ENCODE results near the gene H6PD.

The H6PD gene

GRCh38 chr1:9224664-9225410 is 9.7 kb upstream of the H6PD start:
- H3K27me3 Mint-ChIP-seq = peaks cover 6% of the 10 kb centered on the region
- peaks cover 7% of the 10 kb centered on the region for H3K9me3 Mint-ChIP-seq
- intact Hi-C loops (cut with micrococcal nuclease) = no loop called here
- H3K4me1 Mint-ChIP-seq (ENCODE audit: low read depth) = peaks cover 18% of the 10 kb centered on the region
- H3K4me3 Mint-ChIP-seq = no peak overlapping the region
- H3K36me3 Mint-ChIP-seq (ENCODE audit: low read depth) = no peaks in the 10 kb centered on the region
- H3K27ac Mint-ChIP-seq = no peak overlapping the region

DNA sequence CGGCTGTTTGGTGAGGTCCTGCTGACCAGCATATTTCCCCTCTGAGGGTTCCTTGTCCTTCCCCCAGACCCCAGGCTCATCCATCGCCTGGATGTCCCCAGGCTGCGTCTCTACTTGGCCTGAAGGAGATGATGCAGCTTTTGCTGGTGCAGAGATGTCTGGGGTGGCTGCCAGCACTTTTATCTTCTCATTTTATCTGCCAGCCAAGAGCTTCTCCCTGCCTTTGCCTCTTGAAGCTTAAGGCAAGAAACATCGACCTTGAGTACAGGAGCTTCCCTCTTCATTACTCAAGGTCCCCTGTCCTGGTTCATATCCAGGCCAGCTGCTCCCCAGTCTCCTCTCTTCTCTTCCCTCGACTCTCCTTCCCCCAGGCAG is 9.2 kb upstream of the H6PD start:
- no peak overlapping the region for H3K4me3 Mint-ChIP-seq
- peaks cover 6% of the 10 kb centered on the region for H3K27me3 Mint-ChIP-seq
- H3K36me3 Mint-ChIP-seq (ENCODE audit: low read depth) = no peaks in the 10 kb centered on the region
- intact Hi-C loops (cut with micrococcal nuclease) = no loop called here
- peaks cover 7% of the 10 kb centered on the region for H3K9me3 Mint-ChIP-seq
- peaks cover 18% of the 10 kb centered on the region for H3K4me1 Mint-ChIP-seq (ENCODE audit: low read depth)
- no peak overlapping the region for H3K27ac Mint-ChIP-seq

GRCh38 chr1:9228609-9229008 is 6.0 kb upstream of the H6PD start:
- no peaks in the 10 kb centered on the region for H3K36me3 Mint-ChIP-seq (ENCODE audit: low read depth)
- H3K27me3 Mint-ChIP-seq = peaks cover 6% of the 10 kb centered on the region
- H3K4me3 Mint-ChIP-seq = no peak overlapping the region
- H3K4me1 Mint-ChIP-seq (ENCODE audit: low read depth) = peaks cover 26% of the 10 kb centered on the region
- H3K27ac Mint-ChIP-seq = no peak overlapping the region
- peaks cover 4% of the 10 kb centered on the region for H3K9me3 Mint-ChIP-seq
- intact Hi-C loops (cut with micrococcal nuclease) = no loop called here

DNA sequence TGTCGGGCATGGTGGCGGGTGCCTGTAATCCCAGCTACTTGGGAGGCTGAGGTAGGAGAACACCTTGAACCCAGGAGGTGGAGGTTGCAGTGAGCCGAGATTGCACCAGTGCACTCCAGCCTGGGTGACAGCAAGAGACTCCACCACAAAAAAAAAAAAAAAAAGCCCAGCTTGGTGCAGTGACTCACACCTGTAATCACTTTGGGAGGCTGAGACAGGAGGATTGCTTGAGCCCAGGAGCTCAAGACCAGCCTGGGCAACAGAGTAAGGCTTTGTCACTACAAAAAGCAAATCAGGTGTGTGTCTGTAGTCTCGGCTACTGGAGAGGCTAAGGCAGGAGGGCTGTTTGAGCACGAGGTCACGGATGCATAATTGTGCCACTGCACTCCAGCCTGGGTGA is 5.0 kb upstream of the H6PD start:
- Mint-ChIP-seq H3K27ac (no peak overlapping the region), H3K4me1 (ENCODE audit: low read depth) (peaks cover 29% of the 10 kb centered on the region), H3K27me3 (peaks cover 6% of the 10 kb centered on the region), H3K36me3 (ENCODE audit: low read depth) (no peaks in the 10 kb centered on the region), H3K4me3 (no peak overlapping the region), H3K9me3 (no peaks in the 10 kb centered on the region)
- intact Hi-C loops (cut with micrococcal nuclease) = no loop called here

GRCh38 chr1:9230869-9231533 is 3.6 kb upstream of the H6PD start:
- Mint-ChIP-seq H3K4me3 (no peak overlapping the region), H3K27me3 (peaks cover under 1% of the 10 kb centered on the region), H3K9me3 (no peaks in the 10 kb centered on the region), H3K36me3 (ENCODE audit: low read depth) (no peaks in the 10 kb centered on the region), H3K4me1 (ENCODE audit: low read depth) (peaks cover 35% of the 10 kb centered on the region), H3K27ac (no peak overlapping the region)
- intact Hi-C loops (cut with micrococcal nuclease) = no loop called here

- Mint-ChIP-seq H3K9me3 (no peaks in the 10 kb centered on the region), H3K4me3 (no peak overlapping the region), H3K36me3 (ENCODE audit: low read depth) (no peaks in the 10 kb centered on the region), H3K27me3 (no peaks in the 10 kb centered on the region), H3K27ac (no peak overlapping the region), H3K4me1 (ENCODE audit: low read depth) (peaks cover 43% of the 10 kb centered on the region)
- intact Hi-C loops (cut with micrococcal nuclease) = no loop called here
These were observed 2.8 kb upstream of the H6PD start for GRCh38 chr1:9231648-9232332.

DNA sequence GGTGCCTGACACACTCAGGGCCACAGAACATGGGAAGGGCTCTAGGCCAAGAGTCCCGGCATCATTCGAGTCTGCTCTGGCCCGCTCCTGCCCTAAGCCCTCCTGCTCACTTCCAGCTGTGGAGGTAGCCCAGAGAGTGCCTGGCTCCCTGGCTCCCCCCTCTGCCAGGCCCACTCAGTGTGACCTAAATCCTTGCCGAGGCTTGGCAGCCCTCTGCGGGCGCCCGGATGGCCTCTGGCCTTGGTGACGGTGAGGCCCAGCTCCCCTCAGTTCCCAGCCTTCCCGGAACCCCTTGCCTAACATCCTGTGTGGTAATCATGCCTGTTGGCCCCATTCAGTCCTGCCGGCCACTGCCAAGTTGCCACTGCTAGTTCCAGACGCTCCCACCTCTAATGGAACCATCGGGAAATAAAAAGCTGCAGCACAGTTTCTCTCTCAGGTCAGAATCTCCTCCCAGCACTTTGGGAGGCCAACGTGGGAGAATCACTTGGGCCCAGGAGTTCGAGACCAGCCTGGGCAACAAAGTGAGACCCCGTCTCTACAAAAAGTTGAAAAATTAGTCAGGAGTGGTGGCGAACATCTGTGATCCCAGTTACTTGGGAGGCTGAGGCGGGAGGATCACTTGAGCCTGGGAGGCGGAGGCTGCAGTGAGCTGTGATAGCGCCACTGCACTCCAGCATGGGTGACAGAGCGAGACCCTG is 1.2 kb upstream of the H6PD start:
- intact Hi-C loops (cut with micrococcal nuclease) = no loop called here
- H3K9me3 Mint-ChIP-seq = no peaks in the 10 kb centered on the region
- H3K4me1 Mint-ChIP-seq (ENCODE audit: low read depth) = peaks cover 57% of the 10 kb centered on the region
- H3K27me3 Mint-ChIP-seq = no peaks in the 10 kb centered on the region
- peak overlapping the region; percentile 95 for H3K27ac Mint-ChIP-seq
- H3K36me3 Mint-ChIP-seq (ENCODE audit: low read depth) = no peaks in the 10 kb centered on the region
- peak overlapping the region; percentile 13 for H3K4me3 Mint-ChIP-seq

DNA sequence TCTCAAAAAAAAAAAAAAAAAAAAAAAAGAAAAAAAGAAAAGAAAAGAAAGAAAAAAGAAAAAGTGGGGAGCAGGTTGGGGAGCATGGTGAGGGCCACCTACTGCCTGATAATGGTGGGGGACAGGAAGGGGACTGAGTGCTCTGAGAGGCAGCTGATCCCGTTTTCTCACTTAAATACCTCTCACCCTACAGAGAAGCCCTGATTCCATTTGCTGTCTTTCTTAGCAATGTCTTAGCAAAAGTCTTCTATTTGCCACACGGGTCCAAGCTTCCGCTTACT is 692 bp upstream of the H6PD start:
- Mint-ChIP-seq H3K27ac (peak overlapping the region; percentile 95), H3K9me3 (no peaks in the 10 kb centered on the region), H3K4me1 (ENCODE audit: low read depth) (peaks cover 57% of the 10 kb centered on the region), H3K27me3 (no peaks in the 10 kb centered on the region), H3K4me3 (peak overlapping the region; percentile 88), H3K36me3 (ENCODE audit: low read depth) (no peaks in the 10 kb centered on the region)
- intact Hi-C loops (cut with micrococcal nuclease) = no loop called here

DNA sequence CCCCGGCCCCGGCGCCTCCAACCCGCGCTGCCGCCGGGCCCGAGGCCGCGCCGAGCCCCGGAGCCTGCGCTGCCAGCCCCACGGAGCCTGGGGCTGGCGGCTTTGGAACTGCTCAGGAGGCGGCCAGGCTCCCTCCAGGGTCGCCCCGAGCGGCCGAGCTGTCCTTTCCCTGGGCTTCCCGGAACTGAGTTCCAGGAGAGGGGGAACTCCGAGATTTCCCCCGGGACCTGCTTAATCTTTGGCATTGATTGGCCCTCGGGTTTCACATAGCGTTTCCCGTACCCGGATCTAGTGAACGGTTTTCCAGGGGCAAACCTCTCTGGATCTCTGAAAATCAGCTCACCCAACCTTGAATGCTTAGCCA is 504 bp downstream of the H6PD start:
- H3K9me3 Mint-ChIP-seq = no peaks in the 10 kb centered on the region
- intact Hi-C loops (cut with micrococcal nuclease) = no loop called here
- H3K27ac Mint-ChIP-seq = peak overlapping the region; percentile 95
- no peaks in the 10 kb centered on the region for H3K27me3 Mint-ChIP-seq
- peak overlapping the region; percentile 77 for H3K4me3 Mint-ChIP-seq
- peaks cover 66% of the 10 kb centered on the region for H3K4me1 Mint-ChIP-seq (ENCODE audit: low read depth)
- no peaks in the 10 kb centered on the region for H3K36me3 Mint-ChIP-seq (ENCODE audit: low read depth)

- Mint-ChIP-seq H3K27me3 (no peaks in the 10 kb centered on the region), H3K27ac (peak overlapping the region; percentile 95), H3K4me3 (peak overlapping the region; percentile 77), H3K36me3 (ENCODE audit: low read depth) (peaks cover 3% of the 10 kb centered on the region), H3K9me3 (no peaks in the 10 kb centered on the region), H3K4me1 (ENCODE audit: low read depth) (peaks cover 70% of the 10 kb centered on the region)
- intact Hi-C loops (cut with micrococcal nuclease) = no loop called here
These were observed 986 bp downstream of the H6PD start for GRCh38 chr1:9235560-9235959.

DNA sequence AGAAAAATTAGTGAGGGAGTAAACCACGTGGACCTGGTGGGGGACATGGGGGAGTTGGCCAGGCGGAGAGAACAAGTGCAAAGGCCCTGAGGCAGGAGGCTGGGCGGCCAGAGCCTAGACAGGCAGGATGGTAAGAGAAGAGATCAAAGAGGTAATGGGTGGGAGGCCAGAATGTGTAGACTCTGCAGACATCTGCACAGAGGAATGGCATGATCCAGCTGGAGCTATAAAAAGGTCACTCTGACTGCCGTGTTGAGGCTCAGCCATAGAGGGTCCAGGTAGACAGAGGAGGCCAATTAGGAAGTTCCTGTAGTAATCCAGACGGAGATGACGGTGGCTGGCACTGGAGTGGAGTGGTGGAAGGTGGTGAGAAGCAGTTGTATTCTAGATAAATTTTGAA is 3.6 kb downstream of the H6PD start:
- H3K27ac Mint-ChIP-seq = peak overlapping the region; percentile 65
- peaks cover 84% of the 10 kb centered on the region for H3K4me1 Mint-ChIP-seq (ENCODE audit: low read depth)
- no peaks in the 10 kb centered on the region for H3K9me3 Mint-ChIP-seq
- intact Hi-C loops (cut with micrococcal nuclease) = no loop called here
- H3K36me3 Mint-ChIP-seq (ENCODE audit: low read depth) = peaks cover 18% of the 10 kb centered on the region
- peak overlapping the region; percentile 41 for H3K4me3 Mint-ChIP-seq
- no peaks in the 10 kb centered on the region for H3K27me3 Mint-ChIP-seq

DNA sequence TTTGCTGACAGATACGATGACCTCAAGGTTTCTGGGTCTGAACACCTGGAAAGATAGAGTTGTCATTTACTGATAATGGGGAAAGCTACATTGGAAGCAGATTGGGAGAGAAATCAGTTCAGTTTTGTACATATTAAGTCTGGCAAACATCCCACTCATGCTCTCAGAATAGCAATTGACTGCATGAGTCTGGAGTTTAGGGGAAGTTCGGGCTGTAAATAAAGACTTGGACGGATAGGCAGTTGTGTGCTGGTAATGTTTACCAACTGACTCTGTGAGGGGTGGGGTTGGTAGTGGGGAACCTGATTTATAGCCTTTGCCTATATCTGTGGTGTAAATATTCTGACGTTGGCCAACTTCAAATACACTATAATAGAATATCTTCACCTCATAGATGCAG is 4.0 kb downstream of the H6PD start:
- no peaks in the 10 kb centered on the region for H3K27me3 Mint-ChIP-seq
- H3K27ac Mint-ChIP-seq = peak overlapping the region; percentile 65
- no peaks in the 10 kb centered on the region for H3K9me3 Mint-ChIP-seq
- intact Hi-C loops (cut with micrococcal nuclease) = no loop called here
- H3K4me3 Mint-ChIP-seq = peak overlapping the region; percentile 41
- H3K4me1 Mint-ChIP-seq (ENCODE audit: low read depth) = peaks cover 84% of the 10 kb centered on the region
- peaks cover 18% of the 10 kb centered on the region for H3K36me3 Mint-ChIP-seq (ENCODE audit: low read depth)

DNA sequence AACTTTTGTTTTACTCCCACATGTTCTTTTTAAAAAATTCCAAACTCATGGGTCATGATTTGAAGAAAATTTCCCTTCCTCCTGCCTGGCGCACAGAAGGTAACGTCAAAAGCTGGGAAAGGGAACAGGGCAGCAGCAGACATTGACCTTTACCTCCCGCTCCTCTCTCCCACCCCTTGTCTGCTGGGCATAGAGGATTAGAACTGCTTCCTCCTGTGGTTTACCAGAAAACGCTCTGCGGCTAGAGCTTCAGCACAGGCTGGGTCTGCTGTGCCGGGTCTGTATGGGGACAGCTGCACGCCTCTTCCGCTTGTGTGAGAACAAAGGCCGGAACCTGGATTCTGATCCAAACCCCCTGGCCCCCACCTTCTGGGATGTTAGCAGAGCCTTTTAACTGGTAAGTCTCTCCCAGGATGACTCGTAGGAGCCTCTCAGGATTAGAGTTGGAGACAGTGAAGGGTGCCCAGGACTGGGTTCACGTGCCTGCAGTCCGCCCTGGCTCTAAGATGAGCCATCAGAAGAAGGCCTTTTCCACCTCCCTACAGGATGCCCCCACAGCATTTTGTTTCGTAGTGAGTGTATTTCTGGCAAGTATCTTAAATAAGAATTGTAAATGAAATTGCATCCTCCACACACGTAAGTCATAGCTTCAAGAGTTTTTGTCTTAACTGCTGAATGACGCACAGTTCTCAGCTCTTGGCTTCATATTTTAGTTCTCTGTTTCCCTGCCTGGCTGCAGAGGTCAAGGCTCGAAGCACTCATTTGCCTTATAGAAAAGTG is 5.2 kb downstream of the H6PD start:
- Mint-ChIP-seq H3K4me1 (ENCODE audit: low read depth) (peaks cover 88% of the 10 kb centered on the region), H3K4me3 (peak overlapping the region; percentile 39), H3K27me3 (no peaks in the 10 kb centered on the region), H3K27ac (peak overlapping the region; percentile 65), H3K9me3 (no peaks in the 10 kb centered on the region), H3K36me3 (ENCODE audit: low read depth) (peaks cover 18% of the 10 kb centered on the region)
- intact Hi-C loops (cut with micrococcal nuclease) = no loop called here

All from dendritic cell treated with granulocyte-macrophage colony-stimulating factor and Interleukin-4, amounts not matched to agents 40 ng/mL and 50 ng/mL, for 4 days (primary cell).